Stimulated activated CD8-positive, alpha-beta memory T cell treated with anti-CD3 and anti-CD28 coated beads, Interleukin-4, amount 100 ng/mL, for 4 hours (primary cell): Measurements from ENCODE around the gene RIPOR1.

Source experiments
- DNase-seq, 2 donors: peaks; one replicate each; pipeline ENCODE4 v3.0.0-alpha.2; 2020; ENCODE audit warnings: low read depth in 2 of 2, low spot score in 1 of 2

The RIPOR1 gene

DNA sequence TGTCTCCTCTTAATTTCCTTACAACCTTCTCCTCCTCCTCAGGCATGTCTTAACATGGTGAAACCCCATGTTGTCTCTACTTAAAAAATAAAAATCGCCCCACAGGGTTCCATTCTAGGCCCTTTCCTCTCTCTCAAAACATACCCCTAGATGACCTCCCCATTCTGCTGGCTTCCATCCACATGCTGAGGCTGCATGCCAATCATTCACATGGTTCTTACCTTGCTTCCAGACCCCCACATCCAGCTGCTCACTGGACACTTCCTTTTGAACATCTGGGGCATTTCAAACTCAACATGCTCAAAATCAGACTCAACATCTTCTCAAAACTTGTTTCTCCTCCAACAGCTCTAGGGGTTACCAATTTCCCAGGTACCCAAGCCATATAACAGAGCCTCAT, 21.3 kb downstream of the RIPOR1 start:
- DNase-seq = no peak

DNA sequence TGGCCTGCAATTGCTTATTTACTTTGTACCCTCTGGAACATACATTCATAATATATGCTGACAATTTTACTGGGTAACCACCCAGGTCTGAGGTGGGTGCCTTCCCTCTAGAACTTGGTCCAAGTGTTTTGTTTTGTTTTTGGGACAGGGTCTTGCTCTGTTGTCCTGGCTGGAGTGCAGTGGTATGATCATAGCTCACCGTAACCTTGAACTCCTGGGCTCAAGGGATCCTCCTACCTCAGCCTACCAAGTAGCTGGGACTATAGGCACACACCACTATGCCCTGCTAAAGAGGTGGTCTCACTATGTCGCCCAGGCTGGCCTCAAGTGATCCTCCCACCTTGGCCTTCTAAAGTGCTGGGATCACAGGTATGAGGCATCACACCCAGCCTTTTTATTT, 22.5 kb downstream of the RIPOR1 start:
- no peak for DNase-seq

DNA sequence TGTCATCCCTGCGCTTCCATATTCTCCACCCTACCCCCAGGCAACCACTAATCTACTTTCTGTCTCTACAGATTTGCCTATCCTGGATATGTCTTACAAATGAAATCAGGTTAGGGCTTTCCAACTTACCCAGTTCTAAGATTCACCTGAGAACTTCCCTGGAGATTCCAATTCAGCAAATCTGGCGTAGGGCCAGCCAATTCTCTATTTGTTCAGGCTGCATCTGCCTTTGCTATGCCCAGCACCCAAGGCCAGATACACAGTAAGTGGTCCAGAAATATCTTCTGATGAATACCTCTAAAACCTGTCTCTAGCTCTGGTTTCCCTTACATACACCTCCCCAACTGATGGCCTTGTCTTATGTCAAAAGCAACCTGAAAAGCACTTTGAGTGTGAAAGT, 23.3 kb downstream of the RIPOR1 start:
- no peak for DNase-seq

DNA sequence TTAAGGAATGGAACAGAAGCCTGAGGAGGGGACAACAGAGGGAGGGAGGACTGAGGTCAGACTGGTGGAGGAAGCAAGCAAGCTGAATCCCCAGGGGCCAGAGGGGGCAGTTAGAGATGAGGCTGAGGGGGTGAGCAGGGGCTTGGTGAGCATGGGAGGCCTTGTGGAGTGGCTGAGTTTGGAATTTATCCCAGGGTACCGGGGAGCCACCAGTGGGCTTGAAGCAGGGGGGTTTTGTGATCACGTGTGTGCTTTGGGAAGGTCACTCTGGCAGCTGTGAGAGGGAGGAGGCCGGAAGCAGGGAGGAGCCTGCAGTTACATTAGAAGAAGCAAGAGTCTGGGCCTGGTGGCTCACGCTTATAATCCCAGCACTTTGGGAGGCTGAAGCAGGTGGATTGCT, 23.8 kb downstream of the RIPOR1 start:
- DNase-seq = no peak

DNA sequence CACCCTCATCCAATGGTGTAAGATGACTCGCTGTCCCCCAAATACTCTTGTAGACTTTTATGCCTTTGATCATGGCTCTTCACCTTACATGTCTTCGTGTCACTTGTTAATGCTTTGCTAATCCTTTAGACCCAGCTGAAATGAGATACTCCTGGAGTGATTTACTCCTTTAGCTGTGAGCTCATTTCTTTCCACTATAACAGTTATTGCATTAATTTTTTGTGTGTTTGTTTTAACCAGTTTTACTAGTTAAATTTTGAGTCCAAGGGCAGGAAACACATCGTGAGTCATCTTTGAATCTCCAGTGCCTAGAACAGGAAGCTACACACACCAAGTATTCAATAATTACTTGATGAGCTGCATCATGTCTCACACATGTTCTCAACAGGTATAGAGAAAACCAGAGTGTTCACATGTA, 27.2 kb downstream of the RIPOR1 start:
- DNase-seq = no peak

GRCh38 chr16:67558859-67559258, 30.2 kb downstream of the RIPOR1 start:
- no peak for DNase-seq

DNA sequence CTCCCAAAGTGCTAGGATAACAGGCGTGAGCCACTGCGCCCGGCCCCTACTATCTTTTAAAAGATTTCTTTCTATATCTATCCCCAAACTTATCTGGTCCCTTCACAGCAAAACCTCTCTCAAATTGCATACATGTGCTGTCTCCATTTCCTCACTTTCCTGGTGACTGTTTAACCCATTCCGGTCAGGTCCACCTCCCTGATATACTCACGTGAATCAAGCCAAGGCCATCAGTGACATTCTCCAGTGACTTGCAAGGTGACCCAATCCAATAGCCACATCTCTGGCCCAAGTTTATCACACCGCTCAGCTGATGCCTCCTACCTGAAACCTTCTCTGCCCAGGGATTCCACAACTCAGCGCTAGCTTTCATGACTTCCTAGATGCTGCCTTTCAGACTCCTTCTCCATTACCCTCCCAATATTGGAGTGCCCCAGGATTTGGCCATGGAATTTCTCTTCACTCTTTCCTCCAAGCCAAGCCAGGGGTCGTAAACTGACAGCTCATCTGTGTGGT, 32.3 kb downstream of the RIPOR1 start:
- no peak for DNase-seq

- DNase-seq = no peak
Measured at GRCh38 chr16:67561501-67561823, 32.8 kb downstream of the RIPOR1 start.

DNA sequence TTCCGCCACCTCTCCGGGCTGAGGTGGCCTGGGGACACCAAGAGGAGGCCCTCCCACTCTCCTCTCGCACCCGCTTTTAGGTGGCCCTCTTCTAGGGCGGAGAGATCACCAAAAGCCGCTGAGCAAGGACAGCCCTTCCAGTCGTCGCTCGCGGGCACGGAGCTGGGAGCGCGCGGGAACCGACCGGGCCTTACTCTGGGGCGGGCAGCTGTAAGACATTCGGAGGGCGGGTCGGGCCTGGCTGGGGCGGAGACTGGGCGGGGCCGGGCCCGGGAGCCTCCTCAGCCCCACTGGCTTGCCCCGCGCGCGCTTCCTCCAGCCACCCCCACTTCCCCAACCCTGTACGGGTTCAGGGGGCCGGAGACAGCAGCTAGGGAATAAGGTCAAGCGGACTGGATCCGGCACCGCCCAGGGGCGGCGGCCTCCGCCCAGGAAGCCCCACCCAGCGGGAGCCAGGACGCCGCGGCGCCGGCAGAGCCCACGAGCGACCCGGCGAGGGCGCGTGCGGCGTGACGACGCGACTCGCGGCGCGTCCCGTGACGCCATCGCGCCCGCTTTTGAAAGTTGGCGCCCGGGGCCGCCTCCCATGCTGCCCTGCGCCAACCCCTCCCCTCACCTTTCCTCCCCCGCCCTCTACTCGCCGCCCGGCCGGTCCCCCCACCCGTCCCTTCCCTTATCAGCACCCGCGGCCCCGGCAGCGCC, 33.3 kb downstream of the RIPOR1 start:
- DNase-seq = peak; percentile 85 to 94

DNA sequence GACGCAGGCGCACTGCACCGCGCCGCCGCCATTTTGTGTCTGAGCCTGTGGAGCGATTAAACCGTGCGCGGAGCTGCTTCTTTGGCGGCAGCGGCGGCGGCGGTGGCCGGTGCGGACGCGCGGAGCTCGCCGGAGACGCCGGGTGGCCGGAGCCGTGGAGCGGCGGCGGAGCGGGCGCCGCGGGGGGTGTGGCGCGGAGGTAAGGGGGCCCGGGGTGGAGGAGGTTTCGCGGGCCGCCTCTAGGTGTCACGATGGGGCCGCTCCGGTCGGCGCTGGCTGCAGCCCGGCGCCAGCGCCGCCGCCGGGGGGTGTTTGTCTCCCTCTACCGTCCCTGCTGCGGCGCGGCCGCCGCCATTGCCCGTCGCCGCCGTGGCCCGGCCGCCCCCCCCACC, 33.9 kb downstream of the RIPOR1 start, which contains the start of gene CTCF:
Gene CTCF, plus strand, starts transcription at position 1 of the 392 bp plus-strand sequence. CDS start 48,307 bp downstream, outside the sequence.
- DNase-seq = peak; percentile 47 to 68

DNA sequence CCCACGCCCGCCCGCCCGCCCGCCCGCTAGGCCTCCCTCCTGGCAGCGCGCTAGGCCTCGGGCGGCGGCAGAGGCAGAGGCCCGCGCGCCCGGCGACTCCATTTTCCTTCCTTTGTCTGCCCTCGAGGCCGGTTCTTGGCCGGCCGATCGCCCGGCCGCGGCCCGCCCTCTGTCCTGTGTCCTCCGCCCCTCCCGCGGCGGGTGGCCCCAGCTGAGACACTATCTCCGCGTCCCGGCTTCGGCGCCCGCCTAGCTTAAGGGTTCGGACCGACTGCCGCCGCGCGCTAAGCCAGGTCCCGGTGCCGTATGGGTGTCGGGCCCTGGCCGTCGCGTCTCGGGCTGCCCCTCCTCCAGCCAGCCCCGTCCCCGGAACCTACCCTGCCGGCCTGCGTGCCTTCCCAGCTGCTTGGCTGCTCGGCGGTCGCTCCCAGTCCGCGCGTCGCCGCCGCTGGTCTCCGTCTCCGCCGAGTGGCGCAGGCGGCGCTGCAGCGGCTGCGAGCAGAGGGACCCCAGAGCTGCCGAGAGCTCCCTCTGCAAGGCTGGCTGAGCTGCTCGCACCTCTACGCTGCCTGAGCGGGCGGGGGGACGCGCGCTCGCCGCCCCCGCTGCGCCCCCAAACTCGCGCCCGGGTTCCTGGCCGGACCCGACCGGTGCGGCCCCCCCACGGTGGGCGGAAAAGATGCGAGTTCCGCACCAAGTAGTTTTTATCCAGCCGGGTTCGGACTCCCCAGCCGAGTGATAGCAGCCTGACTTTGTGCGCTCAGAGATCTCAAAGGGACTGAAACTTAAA, 34.5 kb downstream of the RIPOR1 start:
- DNase-seq = peak in 1 of 2 donors; percentile 35

DNA sequence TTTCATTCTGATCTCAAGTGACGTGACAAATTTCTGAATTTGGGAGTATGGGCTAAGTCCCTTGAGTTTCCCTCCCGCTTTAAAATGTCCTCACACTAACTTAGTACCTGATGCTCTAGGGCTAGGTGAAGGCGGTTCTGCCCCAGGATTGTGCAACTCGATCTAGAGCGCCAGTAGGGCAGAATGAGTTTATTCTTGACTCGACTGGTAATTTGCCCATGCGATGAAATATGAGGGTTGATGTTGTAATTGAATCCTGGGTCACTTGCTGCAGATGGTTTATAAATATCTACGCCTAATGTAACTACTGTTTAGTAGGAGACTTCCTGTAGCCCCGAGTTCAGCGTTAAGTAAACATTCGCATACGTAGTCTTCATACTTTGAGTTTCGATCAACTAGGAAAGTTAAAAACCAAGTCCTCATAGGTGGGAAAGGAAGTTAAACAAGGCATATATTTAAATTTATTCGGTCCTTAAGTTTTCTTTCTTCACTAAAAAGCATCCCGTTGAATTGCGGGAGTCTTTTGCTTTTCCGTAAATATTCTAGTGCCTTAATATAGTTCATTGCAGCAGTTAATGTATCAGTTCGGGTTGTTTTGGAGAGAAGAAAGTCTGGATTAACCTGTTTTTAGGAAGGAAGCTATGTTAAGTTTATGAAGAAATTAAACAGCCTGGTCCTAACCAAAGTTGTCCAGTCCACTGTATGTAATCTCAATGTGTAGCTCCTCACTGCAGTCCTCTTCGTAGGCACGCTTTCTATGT, 35.3 kb downstream of the RIPOR1 start:
- no peak for DNase-seq

DNA sequence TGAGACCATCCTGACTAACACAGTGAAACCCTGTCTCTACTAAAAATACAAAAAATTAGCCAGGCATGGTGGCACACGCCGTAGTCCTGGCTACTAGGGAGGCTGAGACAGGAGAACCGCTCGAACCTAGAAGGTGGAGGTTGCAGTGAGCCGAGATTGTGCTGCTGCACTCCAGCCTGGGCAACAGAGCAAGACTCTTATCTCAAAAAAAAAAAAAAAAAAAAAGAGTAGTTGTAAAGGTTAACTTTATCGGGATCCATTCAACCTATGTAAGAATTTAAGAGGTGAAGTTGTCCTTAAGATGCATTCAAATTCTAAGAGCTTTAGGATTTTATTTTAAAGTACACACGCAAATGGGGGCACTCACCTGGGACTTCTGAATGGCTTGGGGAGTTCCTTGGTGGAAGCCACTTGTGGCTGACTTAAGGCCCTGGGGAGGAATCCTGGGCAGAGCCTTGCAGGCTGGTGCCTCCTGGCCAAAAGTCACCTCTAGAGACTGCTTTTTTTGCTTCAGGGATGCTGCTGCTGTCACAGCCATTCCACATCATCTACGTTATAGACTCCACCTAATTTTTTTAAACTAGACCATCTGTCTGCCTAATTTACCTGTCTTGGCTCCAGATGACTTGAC, 37.0 kb downstream of the RIPOR1 start:
- no peak for DNase-seq

DNA sequence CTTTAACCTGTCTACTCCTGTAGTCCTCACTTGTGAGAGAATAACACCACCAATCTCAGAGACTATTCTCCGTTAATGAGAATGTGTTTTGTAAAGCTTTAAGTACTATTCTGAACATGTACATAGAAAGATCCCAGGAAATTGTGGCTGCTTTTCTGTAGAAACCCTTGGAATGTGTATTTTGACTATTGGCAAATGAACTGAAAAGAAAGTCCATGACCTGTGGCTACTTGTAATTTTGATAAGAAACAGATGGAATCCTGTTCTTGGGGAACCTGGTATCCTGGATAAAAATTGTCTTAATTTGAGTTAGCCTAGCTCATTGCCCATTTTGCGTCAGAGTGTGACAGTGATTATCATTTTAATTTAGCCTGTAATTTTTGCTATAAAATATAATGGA, 42.8 kb downstream of the RIPOR1 start:
- DNase-seq = no peak

- DNase-seq = no peak
Measured at GRCh38 chr16:67571981-67572431, 43.4 kb downstream of the RIPOR1 start.

- DNase-seq = no peak
Measured at GRCh38 chr16:67579686-67580085, 51.1 kb downstream of the RIPOR1 start.

GRCh38 chr16:67580202-67580601, 51.6 kb downstream of the RIPOR1 start:
- DNase-seq = no peak

GRCh38 chr16:67593288-67593687, 64.7 kb downstream of the RIPOR1 start:
- DNase-seq = no peak

GRCh38 chr16:67593701-67594100, 65.1 kb downstream of the RIPOR1 start:
- no peak for DNase-seq

GRCh38 chr16:67594256-67594915, 65.8 kb downstream of the RIPOR1 start:
- DNase-seq = no peak

GRCh38 chr16:67594956-67595355, 66.3 kb downstream of the RIPOR1 start:
- no peak for DNase-seq
